Measurements from ENCODE around the gene SOS1.

DNA sequence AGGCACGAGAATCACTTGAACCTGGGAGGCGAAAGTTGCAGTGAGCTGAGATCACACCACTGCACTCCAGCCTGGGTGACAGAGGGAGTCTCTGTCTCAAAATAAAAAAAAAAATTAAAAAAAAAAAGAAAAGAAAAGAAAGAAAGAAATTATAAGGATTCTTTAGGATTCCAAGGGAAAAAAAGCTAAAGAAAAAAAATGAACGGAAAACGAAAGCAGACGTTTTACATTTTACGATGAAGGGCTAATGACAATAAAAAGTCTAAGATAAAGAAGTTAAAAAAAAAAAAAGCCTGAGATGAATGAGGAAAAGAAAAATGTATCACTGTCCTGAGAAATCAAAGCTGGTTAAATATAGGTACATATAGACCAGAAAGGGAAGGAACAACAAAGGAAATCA is 58.5 kb downstream of the SOS1 start:
- TF ChIP-seq, protein P1, sequence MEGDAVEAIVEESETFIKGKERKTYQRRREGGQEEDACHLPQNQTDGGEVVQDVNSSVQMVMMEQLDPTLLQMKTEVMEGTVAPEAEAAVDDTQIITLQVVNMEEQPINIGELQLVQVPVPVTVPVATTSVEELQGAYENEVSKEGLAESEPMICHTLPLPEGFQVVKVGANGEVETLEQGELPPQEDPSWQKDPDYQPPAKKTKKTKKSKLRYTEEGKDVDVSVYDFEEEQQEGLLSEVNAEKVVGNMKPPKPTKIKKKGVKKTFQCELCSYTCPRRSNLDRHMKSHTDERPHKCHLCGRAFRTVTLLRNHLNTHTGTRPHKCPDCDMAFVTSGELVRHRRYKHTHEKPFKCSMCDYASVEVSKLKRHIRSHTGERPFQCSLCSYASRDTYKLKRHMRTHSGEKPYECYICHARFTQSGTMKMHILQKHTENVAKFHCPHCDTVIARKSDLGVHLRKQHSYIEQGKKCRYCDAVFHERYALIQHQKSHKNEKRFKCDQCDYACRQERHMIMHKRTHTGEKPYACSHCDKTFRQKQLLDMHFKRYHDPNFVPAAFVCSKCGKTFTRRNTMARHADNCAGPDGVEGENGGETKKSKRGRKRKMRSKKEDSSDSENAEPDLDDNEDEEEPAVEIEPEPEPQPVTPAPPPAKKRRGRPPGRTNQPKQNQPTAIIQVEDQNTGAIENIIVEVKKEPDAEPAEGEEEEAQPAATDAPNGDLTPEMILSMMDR (IDR thresholded peaks at IDR 0.05): no peak
- TF ChIP-seq POLR2AphosphoS5 (IDR thresholded peaks at IDR 0.05) (no peak), EP300 (IDR thresholded peaks at IDR 0.05) (no peak), POLR2A (IDR thresholded peaks at IDR 0.05) (no peak)

Measured in gastroesophageal sphincter (tissue), 3 donors.